IPS-18c (cell line): ENCODE results near the gene FRMD4A.
"Not testable (repeated sequence)": the region's sequence is repeated elsewhere in the genome, so short reads cannot be mapped to it uniquely, and the experiment has no call there.

Experiments
- H3K4me3 ChIP-seq: 2 replicates; pipeline ENCODE4 v1.7.0; 2013; ENCODE audit warnings: low read depth, mild to moderate bottlenecking, low read length, moderate library complexity; ENCODE audit not compliant: insufficient read depth
- H3K9me3 ChIP-seq: one replicate; pipeline ENCODE4 v1.6.1; 2013; ENCODE audit warnings: mild to moderate bottlenecking, low read length, moderate library complexity; ENCODE audit not compliant: control insufficient read depth, insufficient read depth

FRMD4A gene

DNA sequence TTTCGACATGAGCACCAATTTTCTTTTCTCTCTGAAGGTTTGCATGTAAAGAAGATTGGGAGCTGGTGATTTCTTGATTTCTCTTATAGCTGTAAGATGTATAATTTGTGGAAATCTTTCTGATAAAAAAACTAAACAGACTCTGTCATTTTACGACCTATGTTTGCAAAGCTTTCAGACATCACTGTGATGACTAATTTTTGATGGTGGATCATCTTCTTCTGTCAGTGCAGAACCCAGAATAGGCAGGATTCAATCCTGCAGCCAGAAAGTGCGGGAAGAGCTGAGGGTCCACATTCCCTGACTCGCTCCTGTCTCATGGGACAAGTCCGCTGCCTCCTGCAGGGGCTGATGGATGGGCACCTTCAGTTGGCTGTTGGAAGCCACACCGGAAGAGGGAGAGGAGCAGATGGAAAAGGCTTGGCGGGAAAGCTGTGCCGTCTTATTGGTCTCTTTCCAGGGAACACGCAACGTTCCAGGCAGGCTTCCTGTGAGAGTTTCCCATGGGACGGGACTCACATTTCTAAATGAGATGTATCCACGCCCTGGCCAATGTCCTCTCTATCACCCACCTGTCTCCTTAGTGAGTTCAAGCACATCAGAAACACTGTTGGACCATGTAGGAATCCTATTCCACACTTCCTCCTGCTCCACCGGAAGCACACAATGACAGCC is 557.1 kb downstream of the FRMD4A start:
- H3K9me3 ChIP-seq: no peaks in the 10 kb centered on the region
- H3K4me3 ChIP-seq: no peak overlapping the region

- Histone ChIP-seq H3K4me3 (no peak overlapping the region), H3K9me3 (no peaks in the 10 kb centered on the region)
Measured at GRCh38 chr10:13773043-13773442, 557.7 kb downstream of the FRMD4A start.

GRCh38 chr10:13771992-13772391 is 558.7 kb downstream of the FRMD4A start:
- no peaks in the 10 kb centered on the region for H3K9me3 ChIP-seq
- H3K4me3 ChIP-seq: no peak overlapping the region

DNA sequence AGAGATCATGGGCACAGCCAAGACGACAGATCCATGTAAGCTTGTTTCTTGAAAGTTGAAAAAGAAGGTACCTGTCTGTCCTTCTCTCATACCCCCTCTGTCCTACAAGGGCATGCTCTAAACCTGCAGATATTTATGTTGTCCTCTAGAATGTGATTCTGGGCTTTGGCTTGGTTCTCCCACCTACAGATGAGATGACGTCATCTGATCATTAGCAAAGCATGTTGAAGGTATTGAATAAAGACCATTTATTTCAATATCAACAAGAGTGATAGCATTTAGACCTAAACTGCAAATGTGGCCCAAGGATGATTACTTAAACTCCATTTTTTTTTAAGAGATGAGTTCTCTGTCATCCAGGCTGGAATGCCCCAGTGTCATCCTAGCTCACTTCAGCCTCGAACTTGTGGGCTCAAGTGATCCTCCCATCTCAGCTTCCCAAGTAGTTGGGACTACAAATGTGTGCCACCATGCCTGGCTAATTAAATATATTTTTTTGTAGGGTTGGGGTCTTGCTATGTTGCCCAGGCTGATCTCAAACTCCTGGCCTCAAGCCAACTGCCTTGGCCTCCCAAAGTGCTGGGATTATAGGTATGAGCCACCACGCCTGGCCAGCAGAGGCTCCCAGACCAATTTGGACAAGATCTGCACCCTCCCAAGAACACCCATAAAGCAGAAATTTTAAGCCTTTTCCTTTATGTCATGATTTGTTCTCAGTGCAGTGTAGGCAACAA is 559.8 kb downstream of the FRMD4A start:
- Histone ChIP-seq H3K9me3 (no peaks in the 10 kb centered on the region), H3K4me3 (no peak overlapping the region)

GRCh38 chr10:13769946-13770345 is 560.8 kb downstream of the FRMD4A start:
- no peaks in the 10 kb centered on the region for H3K9me3 ChIP-seq
- H3K4me3 ChIP-seq: no peak overlapping the region

- no peaks in the 10 kb centered on the region for H3K9me3 ChIP-seq
Measured at GRCh38 chr10:13767676-13768178, 563.0 kb downstream of the FRMD4A start.

GRCh38 chr10:13767148-13767547 is 563.6 kb downstream of the FRMD4A start:
- H3K4me3 ChIP-seq, H3K9me3 ChIP-seq: not testable (repeated sequence)

More at GRCh38 chr10:13767676-13768178, 563.0 kb downstream of the FRMD4A start:
- no peak overlapping the region for H3K4me3 ChIP-seq

- no peaks in the 10 kb centered on the region for H3K9me3 ChIP-seq
- no peak overlapping the region for H3K4me3 ChIP-seq
Measured at GRCh38 chr10:13765641-13766341, 564.9 kb downstream of the FRMD4A start.

DNA sequence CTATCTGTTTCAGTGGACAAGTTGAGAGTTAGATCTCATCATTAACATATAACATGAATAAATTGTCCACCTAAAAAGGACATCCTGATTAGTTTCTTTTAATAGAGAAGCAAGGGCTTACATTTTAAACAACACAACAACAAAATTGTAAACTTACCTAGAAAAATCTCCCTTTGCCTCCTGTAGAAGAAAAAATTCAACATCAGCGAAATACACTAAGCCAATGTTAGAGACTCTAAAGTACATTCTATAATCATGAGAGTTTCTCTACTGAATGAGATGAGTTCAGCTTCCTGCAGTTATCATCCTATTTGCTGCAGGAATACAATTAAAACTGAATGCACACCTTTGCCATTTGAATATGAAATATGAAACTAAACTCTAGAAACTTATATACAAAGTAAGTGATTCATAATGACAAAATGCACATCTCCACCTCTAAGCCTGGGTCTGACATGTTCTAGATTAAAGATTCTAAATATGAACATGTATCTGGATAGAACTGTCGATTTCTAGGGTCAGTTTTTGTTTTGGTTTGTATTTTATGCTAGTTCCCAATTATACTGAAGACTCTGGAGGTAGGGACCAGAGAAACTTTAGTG is 569.1 kb downstream of the FRMD4A start:
- no peak overlapping the region for H3K4me3 ChIP-seq
- no peaks in the 10 kb centered on the region for H3K9me3 ChIP-seq

GRCh38 chr10:13759168-13759567 is 571.6 kb downstream of the FRMD4A start:
- Histone ChIP-seq H3K4me3 (no peak overlapping the region), H3K9me3 (no peaks in the 10 kb centered on the region)

- no peaks in the 10 kb centered on the region for H3K9me3 ChIP-seq
- H3K4me3 ChIP-seq: no peak overlapping the region
Measured at GRCh38 chr10:13758756-13759155, 572.0 kb downstream of the FRMD4A start.

DNA sequence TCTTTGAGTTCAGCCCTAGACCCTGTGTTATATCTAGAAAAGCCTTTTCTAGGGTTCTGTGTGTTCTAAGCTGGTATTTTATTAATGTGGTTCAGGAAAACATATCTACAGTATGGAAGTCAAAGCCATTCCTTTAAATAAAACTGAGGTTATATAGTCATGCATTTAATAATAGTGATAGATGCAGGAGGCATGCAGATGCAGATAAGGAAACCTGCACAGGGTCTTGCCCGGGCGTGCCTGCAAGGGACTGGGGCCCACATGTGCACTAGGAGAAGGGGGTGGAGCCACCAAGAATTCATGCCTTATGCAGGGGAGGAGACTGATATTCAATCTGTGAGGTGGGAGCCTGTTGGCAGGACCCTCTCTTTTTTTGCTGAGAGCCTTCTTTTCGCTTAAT is 572.4 kb downstream of the FRMD4A start:
- Histone ChIP-seq H3K9me3 (no peaks in the 10 kb centered on the region), H3K4me3 (no peak overlapping the region)

GRCh38 chr10:13754277-13754676 is 576.4 kb downstream of the FRMD4A start:
- Histone ChIP-seq H3K9me3 (no peaks in the 10 kb centered on the region), H3K4me3 (no peak overlapping the region)

DNA sequence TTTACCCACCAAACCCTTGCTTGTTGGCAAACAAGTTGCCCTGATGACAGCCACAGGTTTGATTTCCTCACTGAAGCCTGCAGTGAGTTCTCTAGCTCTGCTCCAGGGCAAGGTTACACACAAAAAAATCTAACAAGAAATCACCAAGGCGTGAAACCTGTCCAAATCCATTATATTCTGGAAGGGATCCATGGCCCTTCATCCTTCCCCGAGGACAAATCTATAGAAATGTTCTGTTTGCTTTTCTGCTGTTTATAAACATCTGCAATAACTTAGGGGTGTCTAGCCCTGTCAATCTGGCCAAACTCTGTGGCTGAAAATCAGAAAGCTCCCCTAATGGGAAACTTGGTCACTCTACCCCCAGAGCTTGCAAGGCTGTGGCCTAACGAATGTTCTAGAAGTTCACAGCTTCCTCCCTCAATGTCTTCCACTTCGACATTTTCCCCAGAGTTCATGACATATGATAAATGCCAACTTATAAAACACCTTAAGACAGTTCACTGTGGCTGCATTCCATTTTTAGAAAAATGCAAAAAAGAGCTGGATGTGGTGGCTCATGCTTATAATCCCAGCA is 579.4 kb downstream of the FRMD4A start:
- Histone ChIP-seq H3K4me3 (no peak overlapping the region), H3K9me3 (no peaks in the 10 kb centered on the region)

- H3K9me3 ChIP-seq: no peaks in the 10 kb centered on the region
- no peak overlapping the region for H3K4me3 ChIP-seq
Measured at GRCh38 chr10:13750299-13751190, 580.2 kb downstream of the FRMD4A start.

- no peak overlapping the region for H3K4me3 ChIP-seq
- no peaks in the 10 kb centered on the region for H3K9me3 ChIP-seq
Measured at GRCh38 chr10:13745271-13745670, 585.5 kb downstream of the FRMD4A start.
